ENCODE results near the gene WIPF2.

DNA sequence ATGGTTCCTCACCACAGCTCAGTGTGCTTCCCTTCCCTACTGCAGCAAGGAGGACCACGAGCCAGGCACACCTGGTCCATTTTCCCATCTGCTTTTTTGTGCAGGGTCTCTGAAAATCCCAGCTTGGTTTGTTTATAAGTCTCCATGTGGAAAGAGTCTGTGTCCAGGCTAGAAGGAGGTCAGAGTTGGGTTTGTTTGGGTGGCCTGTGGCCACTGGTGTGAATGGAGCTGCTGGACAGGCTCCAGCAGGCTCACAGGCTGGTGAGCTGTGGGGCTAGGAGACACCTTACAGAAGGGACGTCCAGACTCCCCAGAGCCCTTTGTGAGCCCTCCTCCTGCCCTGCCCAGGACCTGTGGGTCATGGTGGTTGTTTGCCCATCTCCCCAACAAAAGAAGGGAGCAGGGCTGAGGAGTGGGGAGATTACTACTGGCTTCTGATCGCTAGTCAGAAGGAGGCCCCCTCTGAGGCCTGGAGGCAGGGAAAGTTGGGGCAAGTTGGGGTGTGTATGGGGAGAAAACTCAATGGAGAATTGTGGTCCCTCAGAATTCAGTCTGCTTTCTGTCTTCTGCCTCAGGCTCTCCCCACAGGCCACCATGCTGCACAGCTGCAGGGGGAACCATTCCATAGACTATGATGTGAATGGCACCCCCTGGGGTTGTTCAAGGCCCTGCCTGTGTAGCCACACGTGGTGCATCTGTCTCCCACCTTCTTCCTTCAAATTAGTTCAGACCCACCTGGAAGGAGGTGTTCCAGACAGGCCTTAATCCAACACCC, 94.0 kb downstream of the WIPF2 start:
- TF ChIP-seq, protein P1, sequence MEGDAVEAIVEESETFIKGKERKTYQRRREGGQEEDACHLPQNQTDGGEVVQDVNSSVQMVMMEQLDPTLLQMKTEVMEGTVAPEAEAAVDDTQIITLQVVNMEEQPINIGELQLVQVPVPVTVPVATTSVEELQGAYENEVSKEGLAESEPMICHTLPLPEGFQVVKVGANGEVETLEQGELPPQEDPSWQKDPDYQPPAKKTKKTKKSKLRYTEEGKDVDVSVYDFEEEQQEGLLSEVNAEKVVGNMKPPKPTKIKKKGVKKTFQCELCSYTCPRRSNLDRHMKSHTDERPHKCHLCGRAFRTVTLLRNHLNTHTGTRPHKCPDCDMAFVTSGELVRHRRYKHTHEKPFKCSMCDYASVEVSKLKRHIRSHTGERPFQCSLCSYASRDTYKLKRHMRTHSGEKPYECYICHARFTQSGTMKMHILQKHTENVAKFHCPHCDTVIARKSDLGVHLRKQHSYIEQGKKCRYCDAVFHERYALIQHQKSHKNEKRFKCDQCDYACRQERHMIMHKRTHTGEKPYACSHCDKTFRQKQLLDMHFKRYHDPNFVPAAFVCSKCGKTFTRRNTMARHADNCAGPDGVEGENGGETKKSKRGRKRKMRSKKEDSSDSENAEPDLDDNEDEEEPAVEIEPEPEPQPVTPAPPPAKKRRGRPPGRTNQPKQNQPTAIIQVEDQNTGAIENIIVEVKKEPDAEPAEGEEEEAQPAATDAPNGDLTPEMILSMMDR (IDR thresholded peaks at IDR 0.05; ENCODE audit: low read depth, low read length), result no peak
- TF ChIP-seq EZH2phosphoT487 (IDR thresholded peaks at IDR 0.05; ENCODE audit: low read depth), result no peak

All from OCI-LY3 (cell line).